SK-N-MC (cell line): ENCODE data around the gene BLZF1.
"Not testable (repeated sequence)": the region's sequence is repeated elsewhere in the genome, so short reads cannot be mapped to it uniquely, and the experiment has no call there.

Experiments used
- EZH2 ChIP-seq: fragments of 200-600 bp; sonication (generic); IDR thresholded peaks from one replicate; pipeline ENCODE4 v1.6.1; 2017; ENCODE audit warnings: antibody characterized with exemption
- POLR2AphosphoS5 ChIP-seq: IDR thresholded peaks from 2 replicates; pipeline ENCODE4 v1.6.1; 2012; ENCODE audit warnings: mild to moderate bottlenecking, low read depth, low read length, borderline replicate concordance

DNA sequence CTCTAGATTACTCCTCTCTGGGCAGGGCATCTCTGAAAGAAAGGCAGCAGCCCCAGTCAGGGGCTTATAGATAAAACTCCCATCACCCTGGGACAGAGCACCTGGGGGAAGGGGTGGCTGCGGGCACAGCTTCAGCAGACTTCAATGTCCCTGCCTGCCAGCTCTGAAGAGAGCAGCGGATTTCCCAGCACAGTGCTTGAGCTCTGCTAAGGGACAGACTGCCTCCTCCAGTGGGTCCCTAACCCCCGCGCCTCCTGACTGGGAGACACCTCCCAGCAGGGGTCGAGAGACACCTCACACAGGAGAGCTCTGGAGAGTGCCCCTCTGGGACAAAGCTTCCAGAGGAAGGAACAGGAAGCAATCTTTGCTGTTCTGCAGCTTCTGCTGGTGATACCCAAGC is 40.3 kb downstream of the BLZF1 start:
- not testable (repeated sequence) for TF ChIP-seq POLR2AphosphoS5, EZH2
